Sigmoid colon (tissue), 4 donors: ENCODE data around the gene SERTAD2.

Experiments
- CTCF ChIP-seq, 4 experiments: fragments of 450-650 bp in 3 of 4; fragments of 200-600 bp in 1 of 4; IDR thresholded peaks; one replicate each; pipeline ENCODE4 v1.5.1; 2016 to 2019; ENCODE audit warnings: antibody characterized with exemption in 4 of 4, mild to moderate bottlenecking in 3 of 4, moderate library complexity in 2 of 4
- EP300 ChIP-seq, 4 donors: sonication (generic); formaldehyde crosslinking; IDR thresholded peaks; one replicate each; pipeline ENCODE4 v1.6.1; 2017; ENCODE audit warnings: antibody characterized with exemption in 4 of 4
- POLR2AphosphoS5 ChIP-seq, 4 donors: sonication (generic); formaldehyde crosslinking; IDR thresholded peaks; one replicate each; pipeline ENCODE4 v1.6.1; 2017; ENCODE audit warnings: antibody characterized with exemption in 4 of 4

DNA sequence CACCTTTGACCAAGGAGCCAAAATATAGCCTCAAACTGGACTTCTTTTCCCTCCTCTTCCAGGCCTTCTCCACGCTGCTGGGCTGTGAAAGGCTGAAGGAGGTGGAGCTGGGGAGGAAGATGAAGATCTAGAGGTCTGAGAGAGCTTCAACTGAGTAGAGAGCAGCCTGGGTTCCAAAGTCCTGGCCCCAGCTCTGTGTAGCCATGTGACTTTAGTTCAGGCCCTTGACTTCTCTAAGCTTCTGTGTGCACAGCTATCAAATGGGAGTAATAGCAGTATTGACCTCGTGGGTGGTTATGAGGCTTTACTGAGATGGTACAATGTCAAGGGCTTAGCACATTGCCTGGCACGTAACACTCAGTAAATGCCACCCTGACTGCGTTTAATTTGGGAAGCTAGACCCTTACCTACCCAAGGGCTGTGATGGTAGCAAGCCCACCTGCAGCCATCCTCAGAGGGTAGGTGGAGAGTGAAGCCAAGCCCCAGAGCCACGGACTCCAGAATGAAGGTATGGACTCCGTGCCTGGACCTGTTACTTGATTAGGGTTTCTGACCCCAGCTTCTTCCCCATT lies 38.4 kb downstream of the SERTAD2 start:
- no peak for TF ChIP-seq POLR2AphosphoS5 (IDR thresholded peaks at IDR 0.05)
- TF ChIP-seq CTCF (IDR thresholded peaks at IDR 0.05), result no peak
- TF ChIP-seq EP300 (IDR thresholded peaks at IDR 0.05), result no peak
